IPS DF 4.7 (cell line): ENCODE results near the gene EMC10.
"Not testable (repeated sequence)": the region's sequence is repeated elsewhere in the genome, so short reads cannot be mapped to it uniquely, and the experiment has no call there.

ENCODE experiments used
- DNase-seq: peaks from one replicate; pipeline ENCODE4 v3.0.0-alpha.2; 2013; ENCODE audit warnings: low spot score; ENCODE audit errors: extremely low read depth

The EMC10 gene

GRCh38 chr19:50450369-50451222 is 25.7 kb upstream of the EMC10 start:
- DNase-seq, result no peak

DNA sequence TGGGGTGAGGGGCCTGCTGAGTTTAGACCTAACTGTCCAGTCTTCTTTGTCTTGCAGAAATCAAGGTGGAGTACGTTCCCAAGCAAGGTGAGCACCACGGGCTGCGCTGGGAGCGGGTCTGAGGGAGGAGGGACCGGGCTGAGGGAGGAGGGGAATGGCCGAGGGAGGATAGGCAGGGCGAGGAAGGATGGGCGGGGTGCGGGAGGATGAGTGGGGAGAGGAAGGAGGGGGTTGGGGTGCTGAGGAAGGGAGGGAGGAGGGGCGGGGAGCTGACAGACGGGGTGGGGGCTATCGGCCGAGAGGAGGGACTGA is 25.1 kb upstream of the EMC10 start:
- DNase-seq, result no peak

DNA sequence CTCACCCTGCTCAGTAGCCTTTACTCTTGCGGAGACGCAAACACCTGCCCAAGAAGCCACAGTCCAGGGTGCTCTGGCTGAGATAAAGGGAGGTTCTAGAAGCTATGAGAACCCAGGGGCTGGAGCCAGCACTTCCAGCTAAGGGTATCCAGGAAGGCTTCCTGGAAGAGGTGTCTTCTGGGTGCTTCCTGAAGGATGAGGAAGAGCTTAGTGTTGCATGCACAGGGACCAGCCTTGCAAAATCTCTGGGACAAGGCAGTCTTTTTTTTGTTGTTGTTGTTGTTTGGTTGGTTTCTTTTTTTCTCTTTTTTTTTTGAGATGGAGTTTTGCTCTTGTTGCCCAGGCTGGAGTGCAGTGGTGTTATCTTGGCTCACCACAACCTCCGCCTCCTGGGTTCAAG is 23.1 kb upstream of the EMC10 start:
- DNase-seq, result no peak

DNA sequence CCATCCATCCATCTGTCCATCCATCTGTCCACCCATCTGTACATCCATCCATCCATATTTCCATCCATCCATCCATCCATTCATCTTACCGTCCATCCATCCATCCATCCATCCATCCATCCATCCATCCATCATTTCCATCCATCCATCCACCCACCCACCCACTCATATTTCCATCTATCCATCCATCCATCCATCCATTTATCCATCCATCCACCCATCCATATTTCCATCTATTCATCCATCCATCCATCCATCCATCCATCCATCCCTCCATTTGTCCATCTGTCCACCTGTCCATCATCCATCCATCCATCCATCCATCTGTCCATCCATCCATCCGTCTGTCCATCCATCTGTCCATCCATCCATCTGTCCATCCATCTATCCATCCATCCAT is 20.3 kb upstream of the EMC10 start:
- no peak for DNase-seq

GRCh38 chr19:50457300-50457699 is 19.0 kb upstream of the EMC10 start:
- DNase-seq, result no peak

DNA sequence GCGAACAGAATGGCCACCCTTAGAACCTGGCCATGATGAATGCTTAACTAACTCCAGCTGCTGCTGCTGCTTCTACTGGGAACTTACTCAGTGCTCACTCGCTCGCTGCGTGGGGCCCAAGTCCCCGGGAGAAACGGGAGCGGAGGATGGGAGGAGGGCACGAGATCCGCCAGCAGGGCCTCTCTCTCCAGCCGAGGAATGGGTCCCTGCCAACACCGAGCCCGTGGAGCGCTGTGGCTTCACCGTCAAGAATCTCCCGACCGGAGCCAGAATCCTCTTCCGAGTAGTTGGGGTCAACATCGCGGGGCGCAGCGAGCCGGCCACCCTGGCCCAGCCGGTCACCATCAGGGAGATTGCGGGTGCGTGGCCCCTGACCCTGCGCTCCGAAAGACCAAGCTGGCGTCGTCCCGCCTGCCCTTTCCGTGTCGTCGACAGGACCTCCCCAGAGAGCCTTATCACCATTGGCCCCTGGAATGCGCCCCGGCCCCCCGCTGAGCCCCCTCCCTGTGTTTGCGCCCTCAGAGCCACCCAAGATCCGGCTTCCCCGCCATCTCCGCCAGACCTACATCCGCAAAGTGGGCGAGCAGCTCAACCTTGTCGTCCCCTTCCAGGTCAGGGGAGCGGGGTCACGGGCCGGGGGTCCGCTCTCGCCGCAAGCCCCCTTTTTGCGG is 17.8 kb upstream of the EMC10 start:
- no peak for DNase-seq

- DNase-seq, result no peak
These were observed 17.2 kb upstream of the EMC10 start for GRCh38 chr19:50459067-50459456.

GRCh38 chr19:50459638-50460037 is 16.7 kb upstream of the EMC10 start:
- no peak for DNase-seq

GRCh38 chr19:50460161-50460765 is 16.0 kb upstream of the EMC10 start:
- no peak for DNase-seq

DNA sequence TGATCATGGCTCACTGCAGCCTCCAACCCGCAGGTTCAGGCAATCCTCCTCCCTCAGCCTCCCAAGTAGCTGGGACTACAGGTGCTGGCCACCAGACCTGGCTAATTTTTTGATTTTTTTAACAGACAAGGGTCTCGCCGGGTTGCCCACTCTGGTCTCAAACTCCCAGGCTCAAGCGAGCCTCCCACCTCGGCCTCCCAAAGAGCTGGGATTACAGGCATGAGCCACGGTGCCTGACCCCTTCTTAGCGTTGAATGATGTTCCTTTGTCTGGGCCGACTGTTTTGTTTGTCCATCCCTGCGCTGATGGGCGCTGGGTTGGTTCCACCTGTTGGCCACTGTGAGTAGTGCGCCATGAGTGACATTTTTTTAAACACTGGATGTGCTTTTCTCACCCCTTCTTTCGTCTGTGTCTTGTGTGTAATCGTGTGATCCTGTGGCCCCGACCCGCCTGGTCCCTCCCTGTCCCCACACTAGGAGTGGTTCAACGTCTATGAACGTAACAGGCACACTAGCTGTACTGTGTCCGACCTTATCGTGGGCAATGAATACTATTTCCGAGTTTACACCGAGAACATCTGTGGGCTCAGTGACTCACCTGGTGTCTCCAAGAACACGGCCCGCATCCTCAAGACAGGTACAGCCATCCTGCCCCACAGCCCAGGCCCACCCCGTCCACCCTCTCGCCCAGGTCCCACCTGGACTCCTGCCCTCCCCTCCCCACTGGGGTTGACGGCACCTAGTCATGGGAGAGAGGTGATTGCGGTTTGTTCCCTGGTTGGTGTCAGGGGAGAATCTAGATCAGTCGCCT is 15.0 kb upstream of the EMC10 start:
- DNase-seq, result no peak

DNA sequence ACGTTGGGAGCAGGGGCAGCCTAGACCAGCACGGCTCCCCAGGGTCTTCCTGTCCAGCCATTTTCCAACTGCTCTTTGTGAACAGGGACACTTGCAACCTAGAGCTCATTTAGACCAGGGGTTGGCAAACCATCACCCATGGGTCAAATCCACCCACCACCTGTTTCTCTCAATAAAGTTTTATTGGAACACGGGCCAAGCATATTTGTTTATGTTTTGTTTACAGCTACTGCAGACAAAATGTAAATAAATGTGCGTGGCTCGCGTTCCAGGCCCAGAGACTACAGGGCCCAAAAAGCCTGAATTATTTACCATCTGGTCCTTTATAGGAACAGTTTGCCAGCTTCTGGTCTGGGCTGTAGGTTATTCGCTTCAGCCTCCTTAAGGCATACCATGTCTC is 13.3 kb upstream of the EMC10 start:
- DNase-seq, result no peak

DNA sequence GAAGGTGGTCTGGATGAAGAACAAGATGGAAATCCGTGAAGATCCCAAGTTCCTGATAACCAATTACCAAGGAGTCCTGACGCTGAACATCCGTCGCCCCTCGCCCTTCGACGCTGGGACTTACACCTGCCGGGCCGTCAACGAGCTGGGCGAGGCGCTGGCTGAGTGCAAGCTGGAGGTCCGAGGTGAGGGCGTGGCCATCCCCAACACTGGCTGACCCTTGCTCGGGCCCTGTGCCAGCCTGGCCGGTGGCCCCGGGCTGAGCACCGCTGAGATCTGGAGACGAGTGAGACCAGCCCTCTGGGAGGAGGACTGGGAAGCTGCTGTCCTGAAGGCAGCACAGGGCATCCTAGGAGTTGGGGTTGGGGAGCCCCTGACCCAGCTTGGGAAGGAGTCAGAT is 12.0 kb upstream of the EMC10 start:
- no peak for DNase-seq

DNA sequence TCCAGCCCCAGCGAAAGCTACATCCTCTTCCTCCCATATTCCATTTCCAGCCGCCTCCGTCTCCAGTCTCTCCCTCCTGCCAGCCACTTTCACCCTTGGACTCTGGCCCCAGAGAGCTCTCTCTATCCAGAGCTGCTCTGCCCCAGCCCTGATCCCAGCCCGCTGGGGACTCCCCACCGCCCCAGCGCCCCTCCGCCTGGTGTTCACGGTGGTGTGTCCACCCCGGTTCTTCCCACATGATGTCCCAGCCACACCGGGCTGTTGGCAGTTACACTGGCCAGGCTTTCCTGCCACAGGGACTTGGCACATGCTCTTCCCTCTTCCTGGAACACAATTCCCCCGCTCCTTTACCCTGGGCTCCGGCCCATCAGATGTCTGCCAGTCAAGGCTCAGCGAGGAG is 11.3 kb upstream of the EMC10 start:
- no peak for DNase-seq

- DNase-seq, result no peak
These were observed 10.2 kb upstream of the EMC10 start for GRCh38 chr19:50465986-50466705.

DNA sequence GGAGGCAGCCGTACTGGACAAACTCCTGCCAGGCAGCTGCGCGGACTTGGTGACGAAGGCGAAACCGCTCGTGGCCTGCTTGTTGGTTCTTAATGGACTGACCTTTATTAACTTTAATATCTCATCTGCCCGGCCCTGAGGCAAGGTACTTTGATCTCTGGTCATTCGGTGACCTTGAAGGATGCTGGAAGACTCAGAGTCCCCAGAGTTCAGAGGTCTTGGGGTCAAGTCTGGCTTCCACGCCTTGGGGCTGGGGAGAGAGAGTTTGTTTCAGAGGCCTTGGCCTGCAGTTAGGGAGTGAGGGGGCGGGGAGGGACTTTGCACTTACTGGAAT is 9.6 kb upstream of the EMC10 start:
- DNase-seq, result no peak

- DNase-seq, result no peak
These were observed 8.7 kb upstream of the EMC10 start for GRCh38 chr19:50467566-50467965.

DNA sequence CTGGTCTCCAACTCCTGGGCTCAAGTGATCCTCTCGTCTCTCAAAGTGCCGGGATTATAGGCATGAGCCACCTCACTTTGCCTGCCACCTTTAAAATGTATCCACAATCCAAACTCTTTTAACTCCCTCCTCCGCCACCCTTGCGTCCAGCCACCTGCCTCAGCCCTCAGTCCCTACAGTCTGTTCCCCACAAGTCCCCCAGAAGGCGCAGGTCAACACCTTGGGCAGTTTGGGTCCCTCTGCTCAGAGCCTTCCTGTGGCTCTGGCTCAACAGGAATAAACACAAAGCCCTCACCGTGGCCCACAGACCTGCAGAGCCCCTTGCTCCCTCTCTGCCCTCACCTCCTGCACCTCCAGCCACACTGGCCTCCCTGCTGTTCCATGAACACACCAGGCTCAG is 7.5 kb upstream of the EMC10 start:
- no peak for DNase-seq

- not testable (repeated sequence) for DNase-seq
These were observed 3.0 kb upstream of the EMC10 start for GRCh38 chr19:50473336-50473735.

DNA sequence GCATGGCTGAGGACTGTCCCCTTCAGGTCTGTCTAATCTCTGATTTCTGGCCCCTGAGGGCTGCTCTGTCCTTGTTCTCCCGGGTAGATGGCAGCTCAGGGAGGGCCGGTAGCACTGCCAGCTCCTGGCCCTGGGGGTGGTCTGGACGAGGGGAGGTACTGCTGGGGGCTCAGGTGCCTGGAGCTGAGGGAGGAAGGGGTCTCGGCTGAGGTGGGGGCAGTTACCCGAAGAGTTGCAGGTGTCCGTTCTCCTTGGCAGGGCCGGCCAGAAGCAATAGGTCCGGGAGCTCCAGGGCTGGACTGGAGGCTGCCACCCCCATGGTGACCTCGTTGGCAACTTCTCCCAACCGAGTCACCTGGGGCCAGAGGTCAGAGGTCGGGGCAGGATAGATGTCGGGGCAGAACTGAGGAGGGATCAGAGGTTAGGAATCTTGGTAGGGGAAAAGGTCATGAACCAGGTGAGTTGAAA is 1.2 kb upstream of the EMC10 start:
- DNase-seq, result no peak

DNA sequence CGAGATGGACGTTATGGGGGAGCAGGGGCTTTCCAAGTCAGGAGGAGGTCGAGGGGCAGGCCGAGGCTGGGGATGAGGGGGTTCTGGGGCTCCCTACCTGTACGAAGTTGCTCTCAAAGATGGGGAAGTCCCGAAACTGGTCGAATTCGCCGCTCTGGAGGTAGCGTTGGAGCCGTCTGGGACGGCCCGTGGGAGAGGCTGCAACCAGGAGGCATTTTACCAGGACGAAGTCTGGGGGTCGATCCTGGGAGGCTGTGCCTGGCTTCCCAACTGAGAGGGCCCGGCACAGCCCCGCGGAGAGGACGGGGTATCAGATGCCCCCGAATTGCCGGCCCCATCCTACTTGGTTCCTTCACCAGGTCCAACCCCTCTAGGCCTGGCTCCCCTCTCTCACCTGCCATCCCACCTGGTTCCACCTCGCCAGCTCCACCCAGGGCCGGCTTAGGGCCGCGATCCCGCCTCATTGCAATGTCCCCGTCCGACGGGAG is 527 bp upstream of the EMC10 start:
- no peak for DNase-seq

DNA sequence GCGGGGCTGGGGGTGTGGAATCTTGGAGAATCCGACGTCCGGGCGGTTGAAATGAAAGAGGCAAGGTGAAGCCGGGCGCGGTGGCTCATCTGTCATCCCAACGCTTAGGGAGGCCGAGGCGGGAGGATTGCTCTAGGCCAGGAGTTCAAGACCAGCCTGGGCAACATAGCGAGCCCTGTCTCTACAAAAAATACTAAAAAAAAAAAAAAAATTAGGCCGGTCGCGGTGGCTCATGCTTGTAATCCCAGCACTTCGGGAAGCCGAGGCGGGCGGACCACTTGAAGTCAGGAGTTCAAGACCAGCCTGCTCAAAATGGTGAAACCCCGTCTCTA is 566 bp downstream of the EMC10 start:
- DNase-seq, result no peak
